ENCODE results near the gene SHC3. TPM values are rescaled to one million over a fixed set of nuclear protein-coding genes. Genes with fewer than 3 reads are reported as not detected.

The SHC3 gene
- total RNA-seq, 3 donors from 2014 or later (not counting 1 experiment from before 2014, with no cell fraction given): 0.02 to 0.09 (median 0.08) TPM

DNA sequence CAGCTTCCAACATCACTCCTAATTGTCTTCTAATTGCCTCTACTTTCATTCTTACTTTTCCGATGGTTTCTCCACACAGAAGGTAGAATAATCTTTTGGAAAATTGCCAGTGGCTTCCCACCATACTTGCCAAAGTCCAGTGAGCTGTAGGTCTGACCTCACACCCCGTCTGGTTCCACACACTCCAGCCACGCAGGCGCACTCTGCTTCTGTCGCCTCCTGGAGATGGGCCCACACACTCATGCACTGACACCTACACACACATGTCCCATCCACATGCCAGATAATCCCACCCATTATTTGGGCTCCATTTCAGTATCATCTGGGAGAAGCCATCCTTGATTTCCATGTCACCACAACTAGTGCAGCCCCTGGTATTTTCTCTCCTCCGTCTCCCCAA, 12.7 kb downstream of the SHC3 start:
- H3K36me3 Mint-ChIP-seq: no peaks in the 10 kb centered on the region
- H3K4me3 ChIP-seq (ENCODE audit: low read length): no peak overlapping the region
- H3K27ac ChIP-seq (ENCODE audit: low read length): no peak overlapping the region
- ATAC-seq (no peak), DNase-seq (no peak)
- H3K4me1 Mint-ChIP-seq: no peaks in the 10 kb centered on the region
- H3K36me3 ChIP-seq (ENCODE audit: control insufficient read depth, insufficient read depth, low read length): no peaks in the 10 kb centered on the region
- TF ChIP-seq, protein P1, sequence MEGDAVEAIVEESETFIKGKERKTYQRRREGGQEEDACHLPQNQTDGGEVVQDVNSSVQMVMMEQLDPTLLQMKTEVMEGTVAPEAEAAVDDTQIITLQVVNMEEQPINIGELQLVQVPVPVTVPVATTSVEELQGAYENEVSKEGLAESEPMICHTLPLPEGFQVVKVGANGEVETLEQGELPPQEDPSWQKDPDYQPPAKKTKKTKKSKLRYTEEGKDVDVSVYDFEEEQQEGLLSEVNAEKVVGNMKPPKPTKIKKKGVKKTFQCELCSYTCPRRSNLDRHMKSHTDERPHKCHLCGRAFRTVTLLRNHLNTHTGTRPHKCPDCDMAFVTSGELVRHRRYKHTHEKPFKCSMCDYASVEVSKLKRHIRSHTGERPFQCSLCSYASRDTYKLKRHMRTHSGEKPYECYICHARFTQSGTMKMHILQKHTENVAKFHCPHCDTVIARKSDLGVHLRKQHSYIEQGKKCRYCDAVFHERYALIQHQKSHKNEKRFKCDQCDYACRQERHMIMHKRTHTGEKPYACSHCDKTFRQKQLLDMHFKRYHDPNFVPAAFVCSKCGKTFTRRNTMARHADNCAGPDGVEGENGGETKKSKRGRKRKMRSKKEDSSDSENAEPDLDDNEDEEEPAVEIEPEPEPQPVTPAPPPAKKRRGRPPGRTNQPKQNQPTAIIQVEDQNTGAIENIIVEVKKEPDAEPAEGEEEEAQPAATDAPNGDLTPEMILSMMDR (IDR thresholded peaks at IDR 0.05): no peak
- no peak overlapping the region for H3K4me3 Mint-ChIP-seq
- no peak overlapping the region for H3K27ac Mint-ChIP-seq
- 91% methylated on average over 6 of the region's 6 CpGs for WGBS (ENCODE audit: insufficient coverage)
- H3K27me3 Mint-ChIP-seq (ENCODE audit: low read depth in 2 of 2): peaks cover 9 to 16% of the 10 kb centered on the region in 2 donors
- no peaks in the 10 kb centered on the region for H3K27me3 ChIP-seq (ENCODE audit: control insufficient read depth, insufficient read depth, low read length)
- H3K9me3 ChIP-seq (ENCODE audit: control insufficient read depth, insufficient read depth, low read length): no peaks in the 10 kb centered on the region
- intact Hi-C loops (cut with micrococcal nuclease): no loop called here
- no peaks in the 10 kb centered on the region for H3K4me1 ChIP-seq (ENCODE audit: control insufficient read depth, insufficient read depth, low read length)
- H3K9me3 Mint-ChIP-seq: no peaks in the 10 kb centered on the region

DNA sequence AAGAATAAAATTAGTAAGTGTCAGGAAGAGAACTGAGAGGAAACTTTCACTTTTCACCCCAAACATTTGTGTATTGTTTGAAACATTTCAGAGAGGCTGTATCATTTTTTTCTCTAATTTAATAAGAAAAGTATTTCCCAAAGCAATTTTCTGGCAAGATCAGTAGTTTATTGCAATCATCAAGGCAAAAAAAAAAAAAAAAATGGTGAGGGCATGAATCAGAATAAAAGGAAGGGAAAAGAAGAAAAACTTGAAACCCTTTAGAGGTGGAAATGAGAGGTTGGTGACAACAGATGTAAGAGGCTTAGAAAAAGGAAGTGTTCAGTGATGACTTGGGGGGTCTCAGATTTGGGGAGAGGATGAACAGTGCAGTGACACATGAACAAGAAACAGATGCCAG, 13.3 kb downstream of the SHC3 start:
- no peaks in the 10 kb centered on the region for H3K9me3 Mint-ChIP-seq
- intact Hi-C loops (cut with micrococcal nuclease): no loop called here
- H3K4me1 ChIP-seq (ENCODE audit: control insufficient read depth, insufficient read depth, low read length): no peaks in the 10 kb centered on the region
- DNase-seq (no peak), ATAC-seq (no peak)
- no peak overlapping the region for H3K4me3 Mint-ChIP-seq
- no peak overlapping the region for H3K4me3 ChIP-seq (ENCODE audit: low read length)
- H3K27me3 Mint-ChIP-seq (ENCODE audit: low read depth in 2 of 2): peaks cover 12 to 16% of the 10 kb centered on the region in 2 donors
- H3K27ac ChIP-seq (ENCODE audit: low read length): no peak overlapping the region
- H3K4me1 Mint-ChIP-seq: no peaks in the 10 kb centered on the region
- no peaks in the 10 kb centered on the region for H3K9me3 ChIP-seq (ENCODE audit: control insufficient read depth, insufficient read depth, low read length)
- H3K27me3 ChIP-seq (ENCODE audit: control insufficient read depth, insufficient read depth, low read length): no peaks in the 10 kb centered on the region
- H3K27ac Mint-ChIP-seq: no peak overlapping the region
- no peaks in the 10 kb centered on the region for H3K36me3 ChIP-seq (ENCODE audit: control insufficient read depth, insufficient read depth, low read length)
- TF ChIP-seq, protein P1 (IDR thresholded peaks at IDR 0.05): no peak
- no peaks in the 10 kb centered on the region for H3K36me3 Mint-ChIP-seq

DNA sequence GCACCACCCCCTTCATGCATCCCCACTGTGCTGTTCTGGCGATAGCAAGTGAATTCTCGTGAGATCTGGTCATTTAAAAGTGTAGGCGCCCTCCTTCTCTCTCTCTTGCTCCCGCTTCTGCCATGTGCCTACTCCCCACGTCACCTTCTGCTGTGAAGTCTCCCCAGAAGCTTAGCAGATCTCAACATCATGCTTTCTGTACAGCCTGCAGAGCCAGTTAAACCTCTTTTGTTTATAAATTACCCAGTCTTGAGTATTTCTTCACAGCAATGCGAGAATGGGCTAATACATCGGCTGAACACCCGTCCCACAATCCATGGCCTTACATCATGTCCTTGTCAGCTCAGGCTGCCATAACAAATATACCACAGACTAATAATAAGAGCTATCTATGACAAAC, 17.4 kb downstream of the SHC3 start:
- intact Hi-C loops (cut with micrococcal nuclease): no loop called here
- Mint-ChIP-seq H3K36me3 (no peaks in the 10 kb centered on the region), H3K4me3 (no peak overlapping the region), H3K27me3 (ENCODE audit: low read depth in 2 of 2) (peaks cover 26 to 46% of the 10 kb centered on the region in 2 donors), H3K4me1 (no peaks in the 10 kb centered on the region), H3K9me3 (no peaks in the 10 kb centered on the region), H3K27ac (no peak overlapping the region)
- 91% methylated on average over 8 of the region's 8 CpGs for WGBS (ENCODE audit: insufficient coverage)
- Histone ChIP-seq H3K27ac (ENCODE audit: low read length) (no peak overlapping the region), H3K9me3 (ENCODE audit: control insufficient read depth, insufficient read depth, low read length) (no peaks in the 10 kb centered on the region), H3K27me3 (ENCODE audit: control insufficient read depth, insufficient read depth, low read length) (peaks cover 2% of the 10 kb centered on the region), H3K4me1 (ENCODE audit: control insufficient read depth, insufficient read depth, low read length) (no peaks in the 10 kb centered on the region), H3K4me3 (ENCODE audit: low read length) (no peak overlapping the region), H3K36me3 (ENCODE audit: control insufficient read depth, insufficient read depth, low read length) (no peaks in the 10 kb centered on the region)
- DNase-seq (no peak), ATAC-seq (no peak)
- TF ChIP-seq, protein P1 (IDR thresholded peaks at IDR 0.05): no peak

- DNase-seq: no peak
- peaks cover 2% of the 10 kb centered on the region for H3K27me3 ChIP-seq (ENCODE audit: control insufficient read depth, insufficient read depth, low read length)
- ATAC-seq: no peak
- intact Hi-C loops (cut with micrococcal nuclease): no loop called here
- TF ChIP-seq, protein P1 (IDR thresholded peaks at IDR 0.05): no peak
- no peaks in the 10 kb centered on the region for H3K36me3 ChIP-seq (ENCODE audit: control insufficient read depth, insufficient read depth, low read length)
- no peak overlapping the region for H3K27ac ChIP-seq (ENCODE audit: low read length)
- Mint-ChIP-seq H3K27me3 (ENCODE audit: low read depth in 2 of 2) (peaks cover 23 to 45% of the 10 kb centered on the region in 2 donors), H3K9me3 (no peaks in the 10 kb centered on the region), H3K4me1 (no peaks in the 10 kb centered on the region), H3K36me3 (no peaks in the 10 kb centered on the region), H3K4me3 (no peak overlapping the region), H3K27ac (no peak overlapping the region)
- H3K4me1 ChIP-seq (ENCODE audit: control insufficient read depth, insufficient read depth, low read length): no peaks in the 10 kb centered on the region
- no peak overlapping the region for H3K4me3 ChIP-seq (ENCODE audit: low read length)
- H3K9me3 ChIP-seq (ENCODE audit: control insufficient read depth, insufficient read depth, low read length): no peaks in the 10 kb centered on the region
- 86% methylated on average over 5 of the region's 5 CpGs for WGBS (ENCODE audit: insufficient coverage)
Measured at GRCh38 chr9:89160806-89161205, 17.8 kb downstream of the SHC3 start.

Data from natural killer cell (primary cell).